ENCODE measurements around the gene C15orf40.
"Not testable (repeated sequence)": the region's sequence is repeated elsewhere in the genome, so short reads cannot be mapped to it uniquely, and the experiment has no call there.

The C15orf40 gene

DNA sequence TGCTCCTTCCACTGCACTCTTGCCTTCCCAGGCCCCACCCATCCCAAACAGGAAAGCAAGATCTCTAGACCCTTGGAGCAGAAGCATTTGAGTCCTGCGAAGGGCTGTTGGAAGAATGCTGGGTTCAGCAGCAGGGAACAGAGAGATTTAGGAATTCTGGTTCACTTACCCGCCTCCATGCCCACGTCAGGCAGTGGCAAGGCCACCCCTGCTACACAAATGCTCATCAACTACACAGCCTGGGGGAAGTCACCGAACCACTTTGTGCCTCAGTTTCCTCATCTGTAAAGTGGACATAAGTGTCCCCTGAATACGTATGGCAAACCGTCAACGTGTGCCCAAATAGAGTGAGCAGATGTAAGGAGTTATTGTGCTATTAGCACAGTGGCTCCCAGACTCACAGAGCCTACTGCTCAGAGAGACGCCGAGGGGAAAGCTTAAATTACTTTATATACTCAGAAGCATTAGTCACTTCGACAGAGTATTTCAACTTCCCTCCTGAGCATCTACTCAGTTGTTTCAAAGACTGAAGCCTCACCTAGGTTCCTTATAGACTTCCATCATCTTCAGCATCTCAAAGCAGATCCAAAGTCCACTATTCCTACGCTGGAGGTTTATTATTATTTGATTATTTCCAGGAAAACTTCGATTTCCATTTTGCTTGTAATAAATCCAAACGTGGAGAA is 59.8 kb downstream of the C15orf40 start:
- Histone ChIP-seq H3K9ac (ENCODE audit: low read depth, low read length) (peak overlapping the region; percentile 78), H3K27me3 (ENCODE audit: insufficient read depth, low read length) (peaks cover 50% of the 10 kb centered on the region), H3K4me3 (ENCODE audit: low read length) (peak overlapping the region; percentile 73), H3K4me1 (ENCODE audit: insufficient read depth, low read length) (no peaks in the 10 kb centered on the region), H3K36me3 (ENCODE audit: insufficient read depth, low read length) (no peaks in the 10 kb centered on the region), H3K9me3 (ENCODE audit: insufficient read depth, low read depth, low read length) (no peaks in the 10 kb centered on the region), H3K27ac (ENCODE audit: low read depth, low read length) (no peak overlapping the region)
- 70% methylated on average over 13 of the region's 13 CpGs for WGBS

GRCh38 chr15:82950746-82951370 is 60.6 kb downstream of the C15orf40 start:
- 91% methylated on average over 4 of the region's 6 CpGs for WGBS
- no peak overlapping the region for H3K9ac ChIP-seq (ENCODE audit: low read depth, low read length)
- H3K4me1 ChIP-seq (ENCODE audit: insufficient read depth, low read length) = no peaks in the 10 kb centered on the region
- H3K36me3 ChIP-seq (ENCODE audit: insufficient read depth, low read length) = no peaks in the 10 kb centered on the region
- H3K27me3 ChIP-seq (ENCODE audit: insufficient read depth, low read length) = peaks cover 50% of the 10 kb centered on the region
- H3K4me3 ChIP-seq (ENCODE audit: low read length) = no peak overlapping the region
- H3K27ac ChIP-seq (ENCODE audit: low read depth, low read length) = no peak overlapping the region
- H3K9me3 ChIP-seq (ENCODE audit: insufficient read depth, low read depth, low read length) = no peaks in the 10 kb centered on the region

DNA sequence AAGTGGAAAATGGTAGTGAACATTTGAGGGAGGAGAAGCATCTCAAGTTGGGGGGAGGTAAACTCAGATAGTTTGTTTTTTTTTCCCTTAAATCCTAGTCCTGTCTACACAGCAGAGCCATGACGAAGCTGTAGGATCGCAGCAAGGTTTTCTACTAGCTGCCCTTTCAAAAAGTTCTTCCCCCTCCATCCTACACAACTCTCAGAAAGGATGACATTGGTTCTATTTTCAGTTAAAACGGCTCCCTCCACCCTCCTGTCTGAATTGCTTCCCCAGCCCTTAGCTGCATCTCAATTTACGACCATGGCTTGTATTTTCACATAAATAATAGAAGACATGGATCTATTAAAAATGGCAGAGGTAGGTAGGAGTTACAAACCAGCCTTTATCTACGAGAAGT is 61.1 kb downstream of the C15orf40 start:
- WGBS = 91% methylated on average over 4 of the region's 5 CpGs
- H3K9ac ChIP-seq (ENCODE audit: low read depth, low read length) = no peak overlapping the region
- H3K4me3 ChIP-seq (ENCODE audit: low read length) = no peak overlapping the region
- H3K27me3 ChIP-seq (ENCODE audit: insufficient read depth, low read length) = peaks cover 50% of the 10 kb centered on the region
- no peak overlapping the region for H3K27ac ChIP-seq (ENCODE audit: low read depth, low read length)
- no peaks in the 10 kb centered on the region for H3K9me3 ChIP-seq (ENCODE audit: insufficient read depth, low read depth, low read length)
- H3K4me1 ChIP-seq (ENCODE audit: insufficient read depth, low read length) = no peaks in the 10 kb centered on the region
- H3K36me3 ChIP-seq (ENCODE audit: insufficient read depth, low read length) = no peaks in the 10 kb centered on the region

GRCh38 chr15:82946155-82946701 is 65.2 kb downstream of the C15orf40 start:
- Histone ChIP-seq H3K9me3 (ENCODE audit: insufficient read depth, low read depth, low read length) (no peaks in the 10 kb centered on the region), H3K9ac (ENCODE audit: low read depth, low read length) (no peak overlapping the region), H3K4me1 (ENCODE audit: insufficient read depth, low read length) (0 out of 2 replicates have a peak, but pooled peaks cover 3% of the 10 kb centered on the region), H3K27ac (ENCODE audit: low read depth, low read length) (no peak overlapping the region), H3K36me3 (ENCODE audit: insufficient read depth, low read length) (no peaks in the 10 kb centered on the region), H3K27me3 (ENCODE audit: insufficient read depth, low read length) (peaks cover 26% of the 10 kb centered on the region), H3K4me3 (ENCODE audit: low read length) (no peak overlapping the region)
- WGBS = 92% methylated on average over 8 of the region's 8 CpGs

- Histone ChIP-seq H3K27ac (ENCODE audit: low read depth, low read length) (no peak overlapping the region), H3K4me3 (ENCODE audit: low read length) (no peak overlapping the region), H3K4me1 (ENCODE audit: insufficient read depth, low read length) (0 out of 2 replicates have a peak, but pooled peaks cover 3% of the 10 kb centered on the region), H3K9me3 (ENCODE audit: insufficient read depth, low read depth, low read length) (no peaks in the 10 kb centered on the region), H3K27me3 (ENCODE audit: insufficient read depth, low read length) (peaks cover 17% of the 10 kb centered on the region), H3K36me3 (ENCODE audit: insufficient read depth, low read length) (no peaks in the 10 kb centered on the region), H3K9ac (ENCODE audit: low read depth, low read length) (no peak overlapping the region)
- 98% methylated on average over 4 of the region's 5 CpGs for WGBS
These were observed 66.1 kb downstream of the C15orf40 start for GRCh38 chr15:82945326-82945725.

DNA sequence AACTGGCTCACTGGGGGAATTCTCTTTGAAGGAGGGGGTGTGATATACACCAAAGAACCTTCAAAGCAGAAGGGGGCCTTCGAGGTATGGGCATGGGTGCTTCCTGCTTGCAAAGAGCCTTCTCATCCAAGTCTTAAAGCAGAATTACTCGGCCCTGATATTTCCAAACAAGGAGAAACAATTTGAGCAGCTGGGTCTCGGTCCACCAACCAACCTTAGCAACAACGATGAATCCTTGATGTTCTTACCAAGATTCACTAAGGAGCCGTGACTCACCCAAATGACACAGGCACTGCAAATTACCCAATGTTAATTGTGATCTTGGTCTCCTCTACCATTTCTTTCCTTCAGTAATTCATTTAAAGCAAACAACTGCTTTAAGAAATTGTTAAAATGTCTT is 66.6 kb downstream of the C15orf40 start:
- 0 out of 2 replicates have a peak, but pooled peaks cover 3% of the 10 kb centered on the region for H3K4me1 ChIP-seq (ENCODE audit: insufficient read depth, low read length)
- 82% methylated on average over 5 of the region's 5 CpGs for WGBS
- H3K9me3 ChIP-seq (ENCODE audit: insufficient read depth, low read depth, low read length) = no peaks in the 10 kb centered on the region
- no peaks in the 10 kb centered on the region for H3K36me3 ChIP-seq (ENCODE audit: insufficient read depth, low read length)
- no peak overlapping the region for H3K27ac ChIP-seq (ENCODE audit: low read depth, low read length)
- H3K9ac ChIP-seq (ENCODE audit: low read depth, low read length) = no peak overlapping the region
- H3K4me3 ChIP-seq (ENCODE audit: low read length) = no peak overlapping the region
- H3K27me3 ChIP-seq (ENCODE audit: insufficient read depth, low read length) = peaks cover 12% of the 10 kb centered on the region

GRCh38 chr15:82944056-82944455 is 67.4 kb downstream of the C15orf40 start:
- 91% methylated on average over 5 of the region's 5 CpGs for WGBS
- Histone ChIP-seq H3K36me3 (ENCODE audit: insufficient read depth, low read length) (no peaks in the 10 kb centered on the region), H3K9ac (ENCODE audit: low read depth, low read length) (no peak overlapping the region), H3K27ac (ENCODE audit: low read depth, low read length) (no peak overlapping the region), H3K27me3 (ENCODE audit: insufficient read depth, low read length) (peaks cover 4% of the 10 kb centered on the region; the same call in 1 of the 2 replicates), H3K4me3 (ENCODE audit: low read length) (no peak overlapping the region), H3K9me3 (ENCODE audit: insufficient read depth, low read depth, low read length) (no peaks in the 10 kb centered on the region), H3K4me1 (ENCODE audit: insufficient read depth, low read length) (0 out of 2 replicates have a peak, but pooled peaks cover 3% of the 10 kb centered on the region)

GRCh38 chr15:82943176-82943575 is 68.3 kb downstream of the C15orf40 start:
- H3K4me3 ChIP-seq (ENCODE audit: low read length) = no peak overlapping the region
- H3K27me3 ChIP-seq (ENCODE audit: insufficient read depth, low read length) = peaks cover 4% of the 10 kb centered on the region; the same call in 1 of the 2 replicates
- H3K4me1 ChIP-seq (ENCODE audit: insufficient read depth, low read length) = 0 out of 2 replicates have a peak, but pooled peaks cover 3% of the 10 kb centered on the region
- no peaks in the 10 kb centered on the region for H3K9me3 ChIP-seq (ENCODE audit: insufficient read depth, low read depth, low read length)
- WGBS = 81% methylated on average over 3 of the region's 3 CpGs
- H3K9ac ChIP-seq (ENCODE audit: low read depth, low read length) = no peak overlapping the region
- no peaks in the 10 kb centered on the region for H3K36me3 ChIP-seq (ENCODE audit: insufficient read depth, low read length)
- H3K27ac ChIP-seq (ENCODE audit: low read depth, low read length) = no peak overlapping the region

GRCh38 chr15:82942691-82943090 is 68.7 kb downstream of the C15orf40 start:
- no peak overlapping the region for H3K27ac ChIP-seq (ENCODE audit: low read depth, low read length)
- no peak overlapping the region for H3K9ac ChIP-seq (ENCODE audit: low read depth, low read length)
- H3K4me3 ChIP-seq (ENCODE audit: low read length) = no peak overlapping the region
- 92% methylated on average over 7 of the region's 8 CpGs for WGBS
- peaks cover 4% of the 10 kb centered on the region; the same call in 1 of the 2 replicates for H3K27me3 ChIP-seq (ENCODE audit: insufficient read depth, low read length)
- H3K4me1 ChIP-seq (ENCODE audit: insufficient read depth, low read length) = 0 out of 2 replicates have a peak, but pooled peaks cover 3% of the 10 kb centered on the region
- no peaks in the 10 kb centered on the region for H3K36me3 ChIP-seq (ENCODE audit: insufficient read depth, low read length)
- H3K9me3 ChIP-seq (ENCODE audit: insufficient read depth, low read depth, low read length) = no peaks in the 10 kb centered on the region

GRCh38 chr15:82939678-82940077 is 71.8 kb downstream of the C15orf40 start:
- not testable (repeated sequence) for H3K27ac ChIP-seq (ENCODE audit: low read depth, low read length); H3K9ac ChIP-seq (ENCODE audit: low read depth, low read length); H3K27me3 ChIP-seq (ENCODE audit: insufficient read depth, low read length); H3K4me1 ChIP-seq (ENCODE audit: insufficient read depth, low read length); H3K4me3 ChIP-seq (ENCODE audit: low read length); H3K9me3 ChIP-seq (ENCODE audit: insufficient read depth, low read depth, low read length); H3K36me3 ChIP-seq (ENCODE audit: insufficient read depth, low read length)
- 96% methylated on average over 6 of the region's 6 CpGs for WGBS
